ENCODE data around the gene GDF9. TPM values are rescaled to one million over a fixed set of nuclear protein-coding genes. Genes with fewer than 3 reads are reported as not detected.
A peak's percentile ranks its signal among the peaks of the same experiment; 100 is the strongest.

GDF9 gene
- total RNA-seq, 1 experiment from 2014 or later: 0.59 TPM

- H3K4me3 Mint-ChIP-seq (ENCODE audit: unreplicated experiment): no peak overlapping the region
- POLR2A ChIA-PET: interaction anchor here (1.1 kb wide), 1 partner anchor 9 kb away, joined by 3 read pairs; no protein-coding TSS in a partner anchor
- CTCF ChIA-PET: interaction anchor here (0.5 to 7.5 kb wide), 2 partner anchors 17 to 61 kb away, joined by 5 to 141 read pairs; no protein-coding TSS in a partner anchor
These were observed 50.2 kb downstream of the GDF9 start for GRCh38 chr5:132816083-132816482.

GRCh38 chr5:132815454-132815853 is 50.8 kb downstream of the GDF9 start:
- intact Hi-C loops (cut with micrococcal nuclease; ENCODE audit: unreplicated experiment): loop anchor here (10.0 kb wide), 1 partner anchor 431 kb away; no protein-coding TSS in a partner anchor
- Mint-ChIP-seq H3K27me3 (ENCODE audit: insufficient read depth, unreplicated experiment) (no peaks in the 10 kb centered on the region), H3K4me3 (ENCODE audit: unreplicated experiment) (peak overlapping the region; percentile 28), H3K4me1 (ENCODE audit: low read depth, unreplicated experiment) (peaks cover 6% of the 10 kb centered on the region), H3K9me3 (ENCODE audit: unreplicated experiment) (no peaks in the 10 kb centered on the region), H3K27ac (ENCODE audit: unreplicated experiment) (no peak overlapping the region), H3K36me3 (ENCODE audit: insufficient read depth, unreplicated experiment) (no peaks in the 10 kb centered on the region)
- Histone ChIP-seq H3K4me3 (ENCODE audit: low read depth, low read length) (no peak overlapping the region), H3K9me3 (no peaks in the 10 kb centered on the region), H3K36me3 (ENCODE audit: control insufficient read depth, insufficient read depth, low read length) (no peaks in the 10 kb centered on the region), H3K4me1 (peaks cover 6% of the 10 kb centered on the region), H3K27me3 (replicated peaks; ENCODE audit: control insufficient read depth, insufficient read depth, low read length) (no peaks in the 10 kb centered on the region)
- DNase-seq: no peak
- ChIA-PET CTCF (interaction anchor here (7.5 kb wide), 1 partner anchor 60 kb away, joined by 141 read pairs; no protein-coding TSS in a partner anchor), POLR2A (interaction anchor here (1.1 kb wide), 1 partner anchor 8 kb away, joined by 3 read pairs; no protein-coding TSS in a partner anchor)
- no peak for TF ChIP-seq CTCF (IDR thresholded peaks at IDR 0.05; ENCODE audit: insufficient read depth in 1 of 2, low read depth in 1 of 2, low read length in 1 of 2, severe bottlenecking in 1 of 2, unreplicated experiment in 1 of 2)
- no TSS peak for BruUV-seq (replicated peaks)

More at GRCh38 chr5:132816083-132816482, 50.2 kb downstream of the GDF9 start:
- Histone ChIP-seq H3K9me3 (no peaks in the 10 kb centered on the region), H3K27me3 (replicated peaks; ENCODE audit: control insufficient read depth, insufficient read depth, low read length) (no peaks in the 10 kb centered on the region), H3K36me3 (ENCODE audit: control insufficient read depth, insufficient read depth, low read length) (no peaks in the 10 kb centered on the region), H3K4me1 (peaks cover 6% of the 10 kb centered on the region), H3K4me3 (ENCODE audit: low read depth, low read length) (no peak overlapping the region)
- Mint-ChIP-seq H3K4me1 (ENCODE audit: low read depth, unreplicated experiment) (peaks cover 6% of the 10 kb centered on the region), H3K9me3 (ENCODE audit: unreplicated experiment) (no peaks in the 10 kb centered on the region), H3K27ac (ENCODE audit: unreplicated experiment) (no peak overlapping the region), H3K36me3 (ENCODE audit: insufficient read depth, unreplicated experiment) (no peaks in the 10 kb centered on the region), H3K27me3 (ENCODE audit: insufficient read depth, unreplicated experiment) (no peaks in the 10 kb centered on the region)
- DNase-seq: no peak
- BruUV-seq (replicated peaks): TSS peak; percentile 69
- intact Hi-C loops (cut with micrococcal nuclease; ENCODE audit: unreplicated experiment): loop anchor here (10.0 kb wide), 1 partner anchor 431 kb away; no protein-coding TSS in a partner anchor
- TF ChIP-seq CTCF (IDR thresholded peaks at IDR 0.05; ENCODE audit: insufficient read depth in 1 of 2, low read depth in 1 of 2, low read length in 1 of 2, severe bottlenecking in 1 of 2, unreplicated experiment in 1 of 2): no peak

GRCh38 chr5:132814503-132815294 is 51.6 kb downstream of the GDF9 start:
- CTCF ChIA-PET: interaction anchor here (7.5 kb wide), 1 partner anchor 60 kb away, joined by 141 read pairs; no protein-coding TSS in a partner anchor
- no peak for DNase-seq
- no peaks in the 10 kb centered on the region for H3K27me3 Mint-ChIP-seq (ENCODE audit: insufficient read depth, unreplicated experiment)
- no TSS peak for BruUV-seq (replicated peaks)
- H3K4me1 ChIP-seq: peaks cover 6% of the 10 kb centered on the region
- H3K4me1 Mint-ChIP-seq (ENCODE audit: low read depth, unreplicated experiment): peaks cover 6% of the 10 kb centered on the region
- no peak overlapping the region for H3K27ac Mint-ChIP-seq (ENCODE audit: unreplicated experiment)
- POLR2A ChIA-PET: interaction anchor here (1.1 kb wide), 1 partner anchor 7 kb away, joined by 3 read pairs; no protein-coding TSS in a partner anchor
- intact Hi-C loops (cut with micrococcal nuclease; ENCODE audit: unreplicated experiment): loop anchor here (10.0 kb wide), 1 partner anchor 430 kb away; no protein-coding TSS in a partner anchor
- H3K27me3 ChIP-seq (replicated peaks; ENCODE audit: control insufficient read depth, insufficient read depth, low read length): no peaks in the 10 kb centered on the region
- no peaks in the 10 kb centered on the region for H3K9me3 ChIP-seq
- H3K4me3 Mint-ChIP-seq (ENCODE audit: unreplicated experiment): peak overlapping the region; percentile 28
- no peaks in the 10 kb centered on the region for H3K9me3 Mint-ChIP-seq (ENCODE audit: unreplicated experiment)
- no peak overlapping the region for H3K4me3 ChIP-seq (ENCODE audit: low read depth, low read length)
- no peaks in the 10 kb centered on the region for H3K36me3 ChIP-seq (ENCODE audit: control insufficient read depth, insufficient read depth, low read length)
- H3K36me3 Mint-ChIP-seq (ENCODE audit: insufficient read depth, unreplicated experiment): no peaks in the 10 kb centered on the region
- no peak for TF ChIP-seq CTCF (IDR thresholded peaks at IDR 0.05; ENCODE audit: insufficient read depth in 1 of 2, low read depth in 1 of 2, low read length in 1 of 2, severe bottlenecking in 1 of 2, unreplicated experiment in 1 of 2)

All from Caco-2 (cell line).